ENCODE measurements around the gene PRR5.

The PRR5 gene

DNA sequence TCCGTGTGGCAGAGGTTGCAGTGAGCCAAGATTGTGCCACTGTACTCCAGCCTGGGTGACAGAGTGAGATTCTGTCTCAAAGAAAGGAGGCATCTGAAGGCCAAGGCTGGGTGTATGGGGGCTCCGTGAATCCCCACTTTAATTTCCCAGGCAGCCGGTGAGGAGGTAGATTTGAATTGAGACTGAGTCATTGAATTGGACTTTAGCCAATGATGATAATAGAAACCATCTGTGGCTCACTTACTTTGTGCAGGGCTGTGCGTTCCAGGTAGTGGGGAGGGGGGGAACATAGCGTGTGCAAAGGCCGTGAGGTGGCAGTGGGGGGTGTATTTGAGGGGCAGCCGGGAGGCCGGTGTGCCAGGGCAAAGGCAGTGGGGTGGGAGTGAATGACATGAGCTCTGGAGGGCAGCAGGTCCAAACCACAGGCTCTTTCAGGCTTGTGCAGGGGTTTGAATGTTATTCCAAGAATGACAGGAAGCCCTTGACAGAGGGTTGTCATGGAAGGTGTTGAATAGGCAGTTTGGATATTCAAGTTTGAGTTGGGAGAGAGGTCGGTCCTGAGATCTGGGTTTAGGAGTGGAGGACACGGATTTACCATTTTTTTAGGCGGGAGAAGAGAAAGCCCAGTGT lies 56.5 kb downstream of the PRR5 start:
- DNase-seq (ENCODE audit: low read depth) = no peak

DNA sequence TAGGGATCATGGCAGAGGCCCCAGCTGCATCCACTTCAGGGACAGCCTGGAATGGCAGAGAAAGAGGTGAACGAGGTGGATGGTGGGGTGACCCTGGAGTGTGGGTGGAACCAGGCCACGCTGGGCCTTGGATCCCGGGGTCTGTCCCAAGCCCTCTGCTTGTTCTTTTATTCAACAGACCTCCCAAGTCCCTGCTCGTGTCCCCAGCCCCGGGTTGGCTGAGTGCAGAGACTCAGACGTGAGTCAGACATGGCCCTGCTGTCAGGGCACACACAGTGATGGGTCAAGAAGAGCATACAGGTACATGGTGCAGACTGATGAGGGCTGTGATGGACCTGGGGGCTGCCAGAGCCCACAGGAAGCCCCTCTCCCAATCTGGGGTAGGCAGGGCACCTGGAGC lies 57.0 kb downstream of the PRR5 start:
- DNase-seq (ENCODE audit: low read depth) = no peak

DNA sequence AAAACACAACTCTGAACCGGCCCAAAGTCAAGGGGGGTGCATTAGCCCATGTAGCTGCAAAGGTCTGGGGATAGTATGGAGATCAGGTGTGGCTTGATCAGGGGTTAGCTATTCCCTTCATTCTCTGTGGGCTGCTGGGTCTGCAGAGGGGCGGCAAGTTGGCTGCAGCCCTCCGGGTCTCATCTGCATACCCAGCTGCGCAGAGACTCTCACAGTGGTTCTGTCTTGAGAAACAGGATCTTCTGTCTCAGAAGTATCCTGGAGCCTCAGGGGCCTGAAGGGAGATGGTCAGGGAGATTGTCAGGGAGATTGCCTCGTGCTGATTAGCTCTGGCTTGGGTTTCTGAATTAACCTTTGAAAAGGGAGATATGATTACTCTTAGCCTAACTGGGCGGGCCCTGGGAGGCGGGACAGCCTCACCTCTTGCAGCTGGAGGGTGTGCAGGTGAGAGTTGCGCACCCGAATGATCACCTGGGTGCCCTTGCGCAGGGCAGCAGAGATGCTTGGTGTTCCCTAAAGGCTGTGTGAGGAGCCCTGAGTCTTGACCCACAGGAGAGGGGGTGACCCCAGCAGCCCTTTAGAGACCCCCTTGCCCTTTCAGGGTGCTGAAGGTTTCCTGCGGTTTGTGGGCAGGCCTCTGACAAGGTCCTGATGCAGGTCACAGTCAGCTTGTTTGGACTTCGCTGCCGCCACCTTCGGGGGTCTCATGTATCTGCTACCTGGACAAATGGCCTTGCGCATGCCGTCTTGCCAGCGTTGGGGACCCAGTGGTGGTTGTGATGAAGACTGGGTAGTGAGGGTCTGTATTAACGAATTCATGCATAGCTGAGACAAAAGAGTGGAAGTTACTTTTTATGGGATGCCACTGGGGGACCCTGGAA lies 57.7 kb downstream of the PRR5 start:
- no peak for DNase-seq (ENCODE audit: low read depth)

DNA sequence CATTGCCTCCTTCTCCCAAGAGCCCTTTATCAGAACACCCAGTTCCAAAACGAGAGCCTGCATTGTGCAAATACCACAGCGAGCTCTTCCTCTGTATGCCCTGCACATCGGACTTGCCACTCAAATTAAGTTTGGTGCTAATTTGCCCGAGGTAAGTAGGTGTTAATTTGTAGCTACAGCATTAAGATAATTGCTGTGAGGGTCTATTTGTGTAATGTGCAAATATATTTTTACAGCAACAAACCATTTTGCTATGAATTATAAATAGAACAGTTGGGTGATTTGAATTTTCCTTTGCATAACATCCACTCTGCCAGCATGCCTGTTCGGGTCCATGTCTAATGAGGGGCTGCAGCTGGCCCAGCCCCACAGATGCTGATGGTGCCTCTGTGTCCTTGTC lies 58.5 kb downstream of the PRR5 start:
- no peak for DNase-seq (ENCODE audit: low read depth)

DNA sequence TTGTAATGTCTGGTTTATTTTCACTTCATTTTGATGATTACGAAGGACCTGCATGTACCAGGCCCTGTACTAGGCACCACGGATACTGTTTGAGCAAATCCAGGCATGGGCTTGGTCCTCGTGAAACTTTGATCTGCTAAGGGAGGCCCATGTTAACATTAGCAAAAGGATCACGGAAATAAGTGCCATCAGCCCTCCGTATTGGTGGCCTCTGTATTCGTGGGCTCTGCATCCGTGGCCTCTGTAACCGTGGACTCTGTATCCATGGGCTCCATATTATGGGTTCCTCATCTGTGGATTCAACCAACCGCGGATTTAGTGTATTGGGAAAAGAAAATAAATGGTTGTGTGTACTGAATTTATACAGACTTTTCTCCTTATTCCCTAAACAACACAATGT lies 59.0 kb downstream of the PRR5 start:
- no peak for DNase-seq (ENCODE audit: low read depth)

DNA sequence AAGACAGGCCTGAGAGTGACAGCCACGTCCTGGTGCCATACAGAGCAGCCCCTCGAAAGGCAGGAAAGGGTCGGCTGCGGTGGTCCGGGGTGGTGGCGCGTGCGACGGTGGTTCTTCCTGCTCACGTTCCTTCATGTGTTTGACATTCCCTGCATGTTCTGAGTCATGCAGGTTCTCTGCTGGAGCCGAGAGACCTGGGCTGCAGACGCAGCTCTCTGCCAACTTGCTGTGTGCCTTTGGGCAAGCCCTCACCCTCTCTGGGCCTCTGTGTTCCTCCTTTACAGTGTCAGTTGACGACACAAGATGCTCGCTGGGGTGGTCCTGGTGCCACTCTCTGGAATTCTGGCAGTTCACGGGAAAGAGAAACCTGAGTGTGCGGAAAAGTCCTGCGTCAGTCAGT lies 62.4 kb downstream of the PRR5 start:
- no peak for DNase-seq (ENCODE audit: low read depth)

DNA sequence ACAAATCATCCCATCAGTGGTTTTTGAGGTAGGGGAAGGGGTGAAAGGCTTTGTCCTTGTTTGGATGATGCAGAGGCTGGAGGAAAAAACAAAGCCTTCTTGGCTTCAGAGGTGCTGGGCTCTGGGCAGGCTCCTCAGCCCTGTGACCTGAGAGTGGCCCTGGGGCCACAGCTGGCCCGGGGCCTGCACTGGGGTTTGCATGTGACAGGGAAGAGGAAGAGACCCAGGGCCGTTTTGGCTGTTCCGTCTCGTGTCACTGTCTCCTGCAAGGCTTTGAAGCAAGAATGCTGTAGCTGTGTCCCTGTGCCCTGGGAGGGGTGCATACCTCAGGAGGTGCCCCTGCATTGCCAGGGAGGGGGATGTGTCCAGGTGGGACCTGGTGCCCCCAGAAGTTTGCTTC lies 63.0 kb downstream of the PRR5 start:
- no peak for DNase-seq (ENCODE audit: low read depth)

DNA sequence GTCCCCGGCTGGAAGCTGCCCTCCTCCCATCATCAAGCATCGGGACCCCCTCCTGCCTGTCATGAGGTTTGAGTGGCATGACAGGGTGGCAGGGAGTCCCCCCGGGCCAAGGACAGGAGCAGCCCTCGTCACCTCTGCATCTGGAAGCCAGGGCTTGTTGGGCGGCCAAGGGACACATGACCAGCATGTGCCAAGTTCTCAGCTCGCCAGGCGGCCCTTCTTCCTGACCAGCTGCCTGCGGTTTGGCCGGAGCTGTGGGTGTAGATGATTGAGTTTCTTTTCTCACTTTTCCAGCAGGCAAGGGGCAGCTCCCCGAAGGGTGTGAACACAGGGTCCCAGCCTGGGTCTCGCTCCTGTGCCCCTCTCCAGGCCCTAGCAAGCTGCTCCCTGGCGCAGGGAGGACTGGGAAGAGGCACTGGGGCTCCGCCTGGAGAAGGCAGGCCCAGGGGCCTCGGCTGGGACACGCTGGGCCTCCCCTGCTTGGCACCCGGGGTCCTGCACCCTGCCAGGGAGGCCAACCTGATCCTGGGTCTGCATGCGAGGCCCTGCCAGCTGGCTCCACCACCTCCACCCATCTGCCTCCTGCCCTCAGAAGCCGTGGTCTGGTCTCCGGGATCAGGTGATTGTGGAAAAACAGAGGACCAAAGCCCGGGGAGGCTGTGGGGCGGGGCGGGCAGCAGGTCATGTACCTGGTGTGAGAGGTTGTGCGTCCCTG lies 63.7 kb downstream of the PRR5 start:
- DNase-seq (ENCODE audit: low read depth) = no peak

DNA sequence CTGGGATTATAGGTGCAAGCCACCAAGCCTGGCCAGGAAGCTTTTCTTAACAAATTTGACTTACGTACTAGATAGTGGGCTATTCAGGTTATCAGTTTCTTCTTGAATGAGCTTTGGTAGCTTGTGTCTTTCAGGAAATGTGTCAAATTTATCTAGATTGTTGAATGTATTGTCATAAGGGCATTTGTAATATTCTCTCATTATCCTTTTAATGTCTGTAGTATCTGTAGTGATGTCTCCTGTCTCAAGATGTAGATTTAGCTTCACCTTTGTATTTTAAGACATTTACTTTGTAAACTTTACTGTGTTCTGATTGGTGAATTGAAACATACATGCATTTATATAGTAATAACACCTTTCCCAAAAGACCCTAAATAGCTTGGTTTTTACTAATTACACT lies 71.1 kb downstream of the PRR5 start:
- DNase-seq (ENCODE audit: low read depth) = no peak

DNA sequence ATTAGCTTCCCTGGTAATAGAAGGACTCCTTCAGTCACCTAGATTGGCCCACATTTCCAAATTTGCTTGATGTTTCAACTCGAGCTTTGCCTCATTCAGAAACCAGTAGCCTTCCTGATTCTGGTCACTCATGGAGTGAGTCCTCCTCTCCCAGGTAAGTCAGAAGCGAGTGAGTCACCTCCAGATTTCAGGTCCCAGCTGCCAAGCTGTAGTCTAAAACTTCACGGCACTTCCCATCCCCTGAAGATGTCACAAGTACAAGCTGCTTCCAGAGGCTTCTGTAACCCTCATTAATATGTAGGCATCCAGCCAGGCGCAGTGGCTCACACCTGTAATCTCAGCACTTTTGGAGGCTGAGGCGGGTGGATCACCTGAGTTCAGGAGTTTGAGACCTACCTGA lies 73.9 kb downstream of the PRR5 start:
- no peak for DNase-seq (ENCODE audit: low read depth)

DNA sequence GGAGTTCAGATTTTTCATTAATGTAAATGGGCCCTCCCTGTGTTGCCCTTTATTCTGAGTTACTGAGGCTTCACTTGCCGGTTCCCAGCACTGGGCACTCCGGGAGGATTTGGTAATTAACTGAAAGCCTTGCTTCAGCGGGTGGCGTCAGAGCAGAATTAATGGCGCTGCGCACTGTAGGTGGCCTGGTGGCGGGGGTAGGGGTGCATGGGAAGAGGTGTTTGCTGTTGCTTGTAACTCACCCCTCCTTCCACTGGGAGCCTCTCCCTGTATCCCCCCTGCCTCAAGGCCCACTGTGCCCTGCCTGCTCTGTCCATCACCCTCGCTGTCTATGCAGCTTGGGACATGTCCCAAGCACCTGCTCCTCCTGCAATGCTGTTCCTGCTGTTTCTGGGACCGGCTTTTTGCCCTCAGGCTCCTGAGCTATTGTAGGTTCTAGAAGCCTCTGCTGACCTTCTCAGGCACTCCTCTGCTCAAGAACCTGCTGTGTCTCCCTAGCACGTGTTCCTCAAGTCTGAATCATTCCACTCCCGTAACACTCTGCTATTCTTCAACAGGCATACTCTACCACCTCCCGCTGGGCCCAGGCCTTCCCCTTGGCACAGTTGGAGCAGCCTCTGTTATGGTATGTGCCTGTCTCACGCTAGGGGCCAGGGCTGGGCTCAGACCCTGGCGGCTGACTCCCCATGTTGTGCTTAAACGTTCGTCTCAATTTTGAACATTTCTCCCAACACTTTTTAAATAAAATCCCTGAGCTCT lies 74.8 kb downstream of the PRR5 start:
- DNase-seq (ENCODE audit: low read depth) = no peak

DNA sequence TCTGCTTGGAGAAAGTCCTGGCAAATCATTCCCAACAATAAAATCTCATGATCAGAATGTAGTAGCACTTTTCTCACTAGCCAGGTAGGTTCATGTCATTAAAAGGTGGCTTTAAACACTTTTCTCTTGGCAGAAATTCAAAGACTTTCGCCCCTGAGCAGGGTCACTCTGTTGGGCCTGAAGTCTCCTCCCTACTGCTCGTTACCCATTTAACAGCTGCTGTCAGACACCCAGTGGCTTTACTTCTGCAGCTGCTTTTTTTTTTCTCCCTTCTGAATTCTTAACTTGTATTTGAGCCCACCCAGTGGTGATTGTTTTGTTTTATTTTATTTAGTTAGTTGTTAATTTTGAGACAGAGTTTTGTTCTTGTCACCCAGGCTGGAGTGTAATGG lies 75.4 kb downstream of the PRR5 start:
- no peak for DNase-seq (ENCODE audit: low read depth)

DNA sequence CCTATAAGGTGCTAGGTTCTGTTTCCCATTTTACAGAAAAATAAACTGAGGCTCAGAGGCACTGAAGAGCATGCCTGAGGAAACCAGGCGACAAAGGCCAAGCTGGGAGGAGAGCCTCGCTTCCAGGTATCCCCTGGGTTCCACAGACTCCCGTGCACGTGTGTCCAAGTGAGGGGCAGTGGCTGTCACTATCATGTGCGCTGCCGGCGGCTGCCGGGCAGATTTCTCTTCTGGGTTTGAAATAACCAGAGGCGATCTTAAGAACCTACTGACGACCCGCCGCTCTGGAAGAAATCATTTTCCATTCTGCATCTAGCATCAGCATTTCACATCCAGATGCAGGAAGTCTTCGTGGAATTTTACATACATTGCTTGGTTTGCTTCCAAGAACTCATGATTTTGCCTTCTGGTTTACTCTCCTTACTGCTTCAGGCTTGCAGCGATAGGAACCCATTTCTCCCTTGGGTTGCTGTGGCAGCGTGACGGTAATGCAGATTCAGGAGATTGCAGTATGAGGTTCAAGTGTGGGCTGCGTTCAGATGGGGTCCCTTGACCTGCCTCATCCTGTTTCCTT lies 79.0 kb downstream of the PRR5 start:
- no peak for DNase-seq (ENCODE audit: low read depth)

DNA sequence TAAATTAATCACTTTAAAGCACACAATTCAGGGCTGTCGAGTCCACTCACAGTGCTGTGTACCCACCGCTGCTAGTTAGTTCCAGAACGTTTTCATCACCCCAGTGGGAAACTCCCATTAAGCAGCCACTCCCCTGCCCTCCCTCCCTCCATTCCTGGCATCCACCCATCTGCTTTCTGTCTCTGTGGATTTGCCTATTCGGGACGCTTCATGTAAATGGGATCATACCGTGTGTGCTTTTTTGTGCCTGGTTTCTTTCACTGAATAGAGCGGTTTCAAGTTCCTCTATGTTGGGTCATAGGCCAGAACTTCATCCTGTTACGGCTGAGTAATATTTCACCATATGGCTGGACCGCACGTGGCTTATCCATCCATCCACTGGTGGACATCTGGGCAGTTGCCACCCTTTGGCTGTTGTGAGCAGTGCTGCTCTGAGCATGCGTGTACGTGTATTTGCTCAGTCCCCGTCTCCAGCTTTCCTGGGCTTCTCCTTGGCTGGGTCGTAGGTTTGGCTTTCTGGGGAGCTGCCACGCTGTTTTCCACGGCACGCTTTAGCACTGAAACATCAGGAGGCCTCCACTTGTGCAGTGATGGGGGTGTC lies 80.5 kb downstream of the PRR5 start:
- no peak for DNase-seq (ENCODE audit: low read depth)

DNA sequence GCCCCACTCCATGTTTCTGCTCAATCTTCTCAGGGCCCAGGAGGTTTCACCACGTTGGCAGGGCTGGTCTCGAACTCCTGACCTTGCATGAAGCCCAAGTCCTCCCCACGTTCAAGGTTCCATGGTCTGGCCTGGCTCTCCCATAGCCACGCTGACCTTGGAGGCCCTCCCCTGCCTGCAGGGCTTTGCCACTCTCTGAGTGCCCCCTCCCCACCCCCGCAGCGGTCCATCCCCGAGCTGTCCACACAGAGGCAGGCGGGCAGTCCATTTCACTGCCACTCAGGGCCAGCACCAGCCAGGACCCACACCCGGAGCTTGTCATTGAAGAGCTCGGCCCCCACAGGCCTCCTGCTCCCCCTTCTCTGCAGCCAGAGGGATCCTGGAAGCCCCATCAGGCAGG lies 81.1 kb downstream of the PRR5 start:
- no peak for DNase-seq (ENCODE audit: low read depth)

DNA sequence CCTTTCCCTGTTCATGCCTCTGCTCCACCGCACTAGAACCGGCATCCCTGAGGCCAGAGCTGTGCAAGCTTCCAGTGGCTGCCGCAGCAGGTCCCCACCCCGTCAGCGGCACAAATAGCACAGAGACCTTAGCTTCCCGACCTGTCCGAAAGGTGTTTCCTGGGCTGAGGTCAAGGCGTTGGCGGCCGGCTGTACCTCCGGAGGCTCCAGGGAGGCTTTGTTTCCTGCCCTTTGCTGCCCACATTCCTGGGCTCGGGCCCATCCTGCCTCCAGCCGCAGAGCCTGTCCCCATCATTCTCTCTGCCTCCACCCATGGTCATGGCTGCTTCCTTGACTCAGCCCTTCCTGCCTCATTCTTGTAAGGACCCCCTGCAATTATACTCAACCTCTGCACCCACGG lies 81.6 kb downstream of the PRR5 start:
- DNase-seq (ENCODE audit: low read depth) = no peak

DNA sequence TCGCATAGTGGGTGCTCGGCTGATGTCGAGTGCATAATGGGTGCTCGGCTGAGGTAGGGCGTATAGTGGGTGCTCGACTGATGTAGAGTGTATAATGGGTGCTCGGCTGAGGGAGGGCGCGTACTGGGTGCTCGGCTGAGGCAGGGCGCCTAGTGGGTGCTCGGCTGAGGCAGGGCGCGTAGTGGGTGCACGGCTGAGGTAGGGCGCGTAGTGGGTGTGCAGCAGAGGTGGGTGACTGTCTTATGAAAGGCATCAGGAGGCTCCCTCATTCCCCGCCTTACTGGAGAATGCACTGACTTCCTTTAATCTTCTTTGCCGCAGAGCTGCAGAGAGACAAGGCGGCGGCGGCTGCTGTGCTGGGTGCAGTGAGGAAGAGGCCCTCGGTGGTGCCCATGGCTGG lies 84.1 kb downstream of the PRR5 start:
- no peak for DNase-seq (ENCODE audit: low read depth)

DNA sequence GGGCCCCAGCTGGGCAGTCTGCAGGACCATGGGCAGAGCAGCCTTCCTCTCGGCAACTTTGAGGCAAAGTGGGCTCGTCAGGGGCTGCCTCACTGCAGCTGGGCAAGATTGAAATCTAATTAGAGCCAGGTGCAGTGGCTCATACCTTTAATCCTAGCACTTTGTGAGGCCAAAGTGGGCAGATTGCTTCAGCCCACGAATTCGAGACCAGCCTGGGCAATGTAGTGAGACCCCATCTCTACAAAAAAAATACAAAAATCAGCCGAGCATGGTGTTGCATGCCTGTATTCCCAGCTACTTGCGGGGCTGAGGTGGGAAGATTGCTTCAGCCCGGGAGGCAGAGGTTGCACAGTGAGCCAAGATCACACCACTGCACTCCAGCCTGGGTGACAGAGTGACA lies 84.6 kb downstream of the PRR5 start:
- DNase-seq (ENCODE audit: low read depth) = no peak

All from stimulated activated CD8-positive, alpha-beta memory T cell treated with anti-CD3 and anti-CD28 coated beads, Interleukin-15, amount 100 ng/mL, for 1 hour (primary cell).